COLO668 (cell line): Measurements from ENCODE around the gene SNX10.
A peak's percentile ranks its signal among the peaks of the same experiment; 100 is the strongest.

ENCODE experiments used
- DNase-seq: peaks from one replicate; lab custom pipeline; 2025; ENCODE audit not compliant: unreplicated experiment; lab: John Stamatoyannopoulos, UW

The SNX10 gene

GRCh38 chr7:26365901-26366275 lies 74.2 kb downstream of the SNX10 start:
- no peak for DNase-seq

DNA sequence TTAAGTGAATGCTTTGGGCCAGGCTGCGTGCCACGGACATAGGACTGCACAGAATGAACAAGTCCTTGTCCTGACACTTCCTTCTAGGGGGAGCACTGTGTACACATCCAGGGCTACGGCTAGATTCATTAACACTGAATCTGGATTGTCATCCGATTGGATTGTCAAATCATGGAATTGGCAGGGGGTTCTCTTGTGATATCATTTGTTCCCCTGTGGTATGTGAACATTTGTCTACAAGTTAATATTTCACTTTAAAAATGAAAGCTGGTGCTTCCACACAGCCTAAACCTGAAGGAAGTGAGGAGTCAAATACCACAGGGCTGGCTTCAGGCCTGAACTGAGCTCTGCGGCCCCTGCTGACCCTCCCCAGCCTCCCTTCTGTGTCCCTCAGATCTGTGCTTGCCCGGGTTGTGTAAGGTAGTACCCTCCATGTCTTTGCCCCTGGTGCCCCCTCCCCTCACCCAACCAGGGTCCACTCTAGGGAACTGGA lies 75.6 kb downstream of the SNX10 start:
- no peak for DNase-seq

DNA sequence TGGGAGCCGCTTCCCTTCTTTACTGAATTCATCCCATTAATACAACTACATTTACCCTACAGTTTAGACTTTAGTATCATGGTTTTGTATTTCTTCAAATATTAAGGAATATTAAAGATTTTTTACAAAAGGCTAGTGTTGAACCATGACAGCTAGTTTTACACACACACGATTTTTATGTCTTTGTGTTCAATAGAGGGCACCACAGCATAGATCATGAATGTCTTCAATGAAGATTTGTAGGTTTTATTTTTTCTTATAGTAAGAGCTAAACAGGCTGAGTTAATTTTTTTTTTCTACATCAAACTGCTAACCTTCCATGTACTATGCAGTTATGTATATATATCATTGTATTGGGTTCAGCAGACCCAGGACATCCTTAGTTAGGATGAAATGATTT lies 76.9 kb downstream of the SNX10 start:
- no peak for DNase-seq

DNA sequence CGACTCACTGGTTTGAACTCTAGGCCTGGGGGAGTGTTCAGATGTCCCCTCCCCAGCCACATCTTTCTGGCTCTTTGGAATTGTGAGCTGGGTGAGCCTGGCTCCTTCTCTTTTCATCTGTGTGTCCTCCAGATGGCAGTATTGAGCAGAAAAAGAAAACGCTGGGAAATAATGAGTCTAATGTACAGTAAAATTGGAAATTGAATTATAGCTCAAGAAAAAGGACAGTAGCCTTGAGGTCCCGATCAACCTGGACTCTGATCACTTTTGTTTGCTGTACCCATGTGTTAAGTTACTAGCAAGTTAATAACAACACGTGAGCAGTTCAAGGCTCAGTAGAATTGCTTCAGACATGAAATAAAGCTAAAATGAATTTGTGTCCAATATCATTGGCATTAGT lies 77.9 kb downstream of the SNX10 start:
- DNase-seq = peak; percentile 62

- no peak for DNase-seq
Measured at GRCh38 chr7:26370011-26370410, 78.3 kb downstream of the SNX10 start.

DNA sequence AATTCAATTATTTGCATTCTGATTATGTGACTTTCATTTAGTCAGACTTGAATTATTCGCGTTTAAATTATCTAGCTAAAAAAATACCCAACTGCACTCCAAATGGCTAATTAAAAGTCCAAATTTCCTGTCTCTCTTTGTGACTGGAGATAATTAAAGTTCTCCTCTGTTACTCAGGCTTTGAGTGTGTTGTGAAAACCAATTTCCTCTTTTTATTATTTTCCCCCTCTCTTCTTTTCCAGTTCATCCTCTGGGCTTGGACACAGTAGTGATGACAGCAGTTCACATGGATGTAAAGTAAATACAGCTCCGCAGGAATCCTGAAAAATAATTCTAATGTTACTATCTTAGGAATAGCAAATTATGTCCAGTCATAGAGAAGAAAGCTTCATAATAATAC lies 80.6 kb downstream of the SNX10 start:
- no peak for DNase-seq

DNA sequence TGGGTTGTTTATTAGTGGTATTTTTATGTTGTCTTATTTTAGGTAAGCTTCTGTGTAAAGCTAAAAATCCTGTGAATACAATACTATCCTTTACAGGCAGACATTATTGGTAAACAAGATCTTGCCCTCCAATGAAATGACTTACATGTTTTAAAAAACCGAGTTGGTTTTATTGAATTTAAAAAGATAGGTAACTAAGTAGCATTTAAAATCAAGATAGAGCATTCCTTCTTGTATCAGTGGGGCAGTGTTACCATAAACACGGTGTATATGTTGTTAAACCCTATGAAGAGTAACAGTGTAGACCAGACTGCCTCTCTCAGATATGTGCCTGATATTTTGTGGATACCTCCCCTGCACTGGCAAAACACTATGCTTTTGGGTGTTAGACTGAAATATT lies 81.0 kb downstream of the SNX10 start:
- DNase-seq = no peak

GRCh38 chr7:26374647-26375373 lies 83.1 kb downstream of the SNX10 start:
- no peak for DNase-seq

DNA sequence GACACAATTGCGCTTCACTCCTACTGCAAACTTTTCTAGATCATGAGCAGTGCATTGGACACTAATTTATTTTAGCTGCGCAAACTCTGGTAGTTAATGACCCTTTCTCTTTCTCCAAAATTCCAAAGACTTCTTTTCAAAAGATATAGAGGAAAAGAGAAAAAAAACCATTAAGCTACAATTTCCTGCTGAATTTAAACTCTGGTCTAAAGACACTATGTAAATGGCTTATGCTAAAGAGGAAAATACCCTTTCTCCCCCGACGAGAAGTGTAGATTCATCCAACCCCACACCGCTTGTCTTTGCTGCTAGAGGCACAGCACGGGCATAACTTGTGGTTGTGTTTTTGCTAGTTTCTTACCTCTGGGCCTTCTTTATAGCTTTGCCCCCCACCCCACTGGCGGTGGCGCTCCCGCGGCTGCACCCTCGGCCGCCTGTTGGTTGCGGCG lies 84.1 kb downstream of the SNX10 start:
- DNase-seq = no peak

- DNase-seq = peak; percentile 94
Measured at GRCh38 chr7:26376175-26376917, 84.7 kb downstream of the SNX10 start.

DNA sequence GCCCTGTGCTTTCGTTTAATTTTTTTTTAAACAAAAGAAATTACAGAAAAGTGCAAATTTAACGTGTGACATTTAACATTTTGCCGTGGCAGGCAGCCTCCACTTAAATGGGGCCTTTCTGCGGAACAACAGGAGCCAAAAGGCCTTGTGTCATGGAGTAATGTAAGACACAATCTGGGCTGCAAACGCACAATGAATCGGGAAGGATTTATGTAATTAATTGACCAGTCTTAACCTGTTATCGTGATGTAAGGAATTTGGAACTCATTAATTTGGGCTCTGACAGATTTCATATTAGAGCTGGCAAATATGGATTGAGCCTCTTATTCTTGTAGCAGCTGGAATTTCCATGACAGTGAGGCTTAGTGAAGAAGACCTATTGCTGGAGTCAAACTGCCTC lies 86.4 kb downstream of the SNX10 start:
- no peak for DNase-seq

DNA sequence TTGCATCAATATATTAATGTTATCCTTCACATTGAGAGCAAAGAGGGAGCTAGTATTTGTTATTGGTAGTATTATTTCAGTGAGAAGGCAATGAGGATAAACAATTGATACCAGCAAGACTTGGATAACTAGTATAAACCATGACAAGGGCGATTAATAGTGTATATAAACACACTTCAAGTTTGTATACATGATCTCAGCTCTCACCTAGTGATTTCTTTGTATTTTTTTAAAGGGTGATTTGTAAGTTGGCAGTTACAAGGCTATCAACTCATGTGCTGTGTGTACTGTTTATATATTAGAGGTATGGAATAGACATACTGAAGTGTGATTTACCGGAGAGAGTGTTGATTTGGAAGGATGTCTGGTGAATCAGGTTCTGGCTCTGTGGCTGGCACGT lies 88.0 kb downstream of the SNX10 start:
- DNase-seq = no peak

GRCh38 chr7:26381476-26382353 lies 90.1 kb downstream of the SNX10 start:
- DNase-seq = no peak

DNA sequence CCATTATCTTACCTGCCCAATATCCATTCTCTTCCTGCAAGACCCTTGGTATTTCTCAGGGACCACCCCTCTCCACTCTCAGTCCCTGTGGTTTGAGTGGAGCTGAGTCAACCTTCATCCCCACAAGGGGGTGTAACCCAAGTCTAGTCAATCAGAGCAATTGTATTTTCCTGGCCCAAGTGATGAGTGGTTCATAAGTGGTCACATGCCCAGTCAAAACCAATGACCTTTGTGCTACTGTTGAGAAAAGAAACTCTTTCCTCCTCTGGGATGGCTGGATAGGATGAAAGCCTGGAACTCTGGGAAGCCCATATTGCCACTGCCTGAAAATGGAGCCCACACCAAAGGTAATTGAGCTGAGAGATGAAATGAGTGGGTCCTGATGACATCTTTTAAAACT lies 93.6 kb downstream of the SNX10 start:
- no peak for DNase-seq

DNA sequence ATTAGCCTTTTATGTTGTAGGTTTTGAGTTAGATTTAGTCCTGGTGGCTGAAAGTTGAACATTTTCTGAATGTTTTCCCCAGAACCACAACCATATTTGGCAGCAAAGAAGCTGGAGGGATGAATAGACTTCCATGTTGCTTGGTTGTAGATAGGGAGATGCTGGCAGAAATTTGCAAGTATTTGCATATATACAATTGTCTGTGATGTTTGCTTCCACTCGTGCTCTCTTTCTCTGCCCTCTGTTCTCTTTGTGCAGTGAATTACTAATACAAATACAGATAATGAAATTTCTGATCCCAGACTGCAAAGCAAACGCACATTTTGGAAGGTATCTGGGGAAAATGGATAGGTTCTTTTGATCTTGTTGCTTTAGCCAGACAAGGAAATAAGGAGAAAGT lies 96.1 kb downstream of the SNX10 start:
- DNase-seq = no peak

- DNase-seq = no peak
Measured at GRCh38 chr7:26388256-26388655, 96.6 kb downstream of the SNX10 start.

DNA sequence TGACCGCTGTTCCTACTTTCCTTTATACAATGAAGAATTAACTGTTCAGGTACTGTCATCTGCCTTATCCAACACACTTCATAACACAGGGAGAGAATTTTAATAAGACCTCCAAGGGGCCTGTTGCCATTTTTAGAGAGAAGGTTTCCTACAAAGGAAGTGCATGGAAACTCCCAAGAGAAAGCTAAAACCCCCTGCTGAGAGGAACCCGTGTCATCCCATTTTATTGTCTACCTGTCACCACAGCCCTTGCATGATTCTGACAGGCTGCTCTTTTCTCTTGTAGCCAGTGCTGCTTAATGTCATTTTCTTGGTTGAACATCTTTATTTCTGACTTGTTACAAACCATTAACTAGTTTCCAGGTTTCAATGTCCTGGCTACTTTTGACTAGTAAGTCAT lies 98.4 kb downstream of the SNX10 start:
- DNase-seq = peak; percentile 39

- no peak for DNase-seq
Measured at GRCh38 chr7:26393818-26394217, 102.2 kb downstream of the SNX10 start.

GRCh38 chr7:26397332-26397731 lies 105.7 kb downstream of the SNX10 start:
- DNase-seq = no peak

DNA sequence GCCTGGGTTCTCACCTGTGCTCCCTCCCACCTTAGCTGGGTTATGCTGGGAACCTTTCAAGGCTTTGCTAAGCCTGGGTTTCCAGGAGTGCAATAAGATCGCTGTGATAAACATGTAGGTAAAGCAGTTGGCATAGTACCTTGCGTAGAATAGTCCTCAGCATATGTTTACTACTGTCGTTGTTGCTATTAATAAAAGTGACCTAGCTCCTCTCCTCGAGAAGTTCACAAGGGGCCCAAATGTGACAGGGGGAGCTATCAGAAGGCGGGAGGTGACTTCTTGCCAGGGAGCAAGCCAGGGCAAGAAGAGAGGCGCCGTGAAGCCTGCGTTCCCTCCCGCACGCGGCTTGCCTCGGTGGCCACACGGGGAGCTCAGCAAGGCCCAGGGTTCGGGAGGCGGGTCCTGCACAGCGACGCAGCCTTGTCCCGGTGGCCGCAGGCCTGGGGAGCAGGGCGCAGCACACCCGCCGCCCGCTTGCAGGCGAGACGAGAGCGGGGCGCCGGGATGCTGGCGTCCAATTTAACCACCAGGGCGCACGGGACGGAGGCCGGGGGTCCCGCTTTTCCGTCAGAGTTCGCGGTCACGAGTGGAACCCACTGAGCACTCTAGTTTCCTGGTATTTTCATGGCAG lies 106.2 kb downstream of the SNX10 start:
- DNase-seq = peak; percentile 85

DNA sequence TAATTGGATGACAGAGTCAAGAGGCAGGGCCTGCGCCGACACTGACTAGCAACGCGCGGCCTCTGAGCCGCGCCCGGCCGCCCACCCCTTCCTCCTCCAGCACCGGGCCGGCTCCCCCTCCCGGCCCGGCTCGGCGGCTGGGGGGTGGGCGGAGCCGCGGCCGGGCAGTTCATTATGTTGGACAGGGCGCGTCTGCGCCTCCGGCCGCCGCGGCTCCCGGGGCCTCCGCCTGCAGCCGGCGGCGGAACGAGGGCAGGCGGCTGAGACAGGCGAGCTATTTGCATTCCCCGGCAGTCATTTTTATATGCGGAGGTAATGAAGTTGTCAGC lies 106.7 kb downstream of the SNX10 start:
- DNase-seq = peak; percentile 96
